K562 (cell line): ENCODE results near the gene MVD. TPM values are rescaled to one million over a fixed set of nuclear protein-coding genes. Genes with fewer than 3 reads are reported as not detected.

Source experiments
- CBFA2T2 ChIP-seq: fragments of 450-650 bp; conservative IDR thresholded peaks from 2 replicates; pipeline ENCODE4 v1.6.1; 2017; ENCODE audit warnings: mild to moderate bottlenecking
- HCFC1 ChIP-seq: IDR thresholded peaks from 2 replicates; pipeline ENCODE4 v1.6.1; 2012; ENCODE audit warnings: low read depth, low read length, improper control_type of control experiment
- MYNN ChIP-seq, 2 experiments: sonication (generic); formaldehyde crosslinking in 1 of 2; IDR thresholded peaks; 2 replicates each; pipeline versions ENCODE4 v1.5.0 to v1.6.1; 2016 to 2020; ENCODE audit warnings: antibody characterized with exemption in 1 of 2, missing genetic modification reagents in 1 of 2
- NRF1 ChIP-seq, 2 experiments: fragments of 450-650 bp; IDR thresholded peaks in 1 of 2; conservative IDR thresholded peaks in 1 of 2; 2 replicates each; pipeline ENCODE4 v1.6.1; 2014; ENCODE audit warnings: mild to moderate bottlenecking in 2 of 2
- RBM14 ChIP-seq: fragments of 200-400 bp; formaldehyde crosslinking; IDR thresholded peaks from 2 replicates; pipeline ENCODE4 v1.6.1; 2018; ENCODE audit warnings: low read depth, mild to moderate bottlenecking, low read length, moderate library complexity, borderline replicate concordance; ENCODE audit not compliant: insufficient read depth
- RCOR1 ChIP-seq, 2 experiments: IDR thresholded peaks; 2 replicates each; pipeline ENCODE4 v1.6.1; 2012; ENCODE audit warnings: low read depth in 2 of 2, low read length in 2 of 2, borderline replicate concordance in 1 of 2, improper control_type of control experiment in 1 of 2
- ZBTB7A ChIP-seq: IDR thresholded peaks from 2 replicates; pipeline ENCODE4 v1.6.1; 2011; ENCODE audit warnings: low read depth, mild to moderate bottlenecking, low read length, moderate library complexity, borderline replicate concordance; ENCODE audit not compliant: control insufficient read depth
- polyA plus RNA-seq, 8 experiments: library from polyadenylated mRNA; depleted of rRNA in 4 of 8; stranded (reverse) in 5 of 8; unstranded in 3 of 8; fragments of >200 nt; fragmentation: Nextera tagmentation in 2 of 8; fragmentation: Illumina TruSeq in 1 of 8; extraction: Ambion mirVana in 2 of 8; extraction: Trizol in 1 of 8; gene quantifications; 2 replicates each; pipeline versions ENCODE4 v1.2.1 to v1.2.3, GENCODE V29; 2011 to 2014; ENCODE audit warnings: inconsistent platforms in 1 of 8, missing spikeins in 1 of 8
- total RNA-seq, 7 experiments: library from RNA; depleted of rRNA in 6 of 7; stranded (reverse); fragments of >200 nt in 6 of 7; fragmentation: Illumina TruSeq in 2 of 7; extraction: Trizol in 2 of 7; gene quantifications; 2 replicates each; pipeline versions ENCODE4 v1.2.1 to v1.2.3, GENCODE V29; 2011 to 2021; ENCODE audit warnings: low replicate concordance in 1 of 7
- TF ChIP-seq, protein P1 (sequence below), 2 experiments: fragments of 450-650 bp; formaldehyde crosslinking in 1 of 2; IDR thresholded peaks; 2 replicates each; pipeline versions ENCODE4 v1.4.0 to v1.6.1; 2014 to 2020; ENCODE audit warnings: mild to moderate bottlenecking in 2 of 2, borderline replicate concordance in 1 of 2, low read depth in 1 of 2
- TF ChIP-seq, protein P2 (sequence below): conservative IDR thresholded peaks from 2 replicates; pipeline ENCODE4 v1.6.1; 2011; ENCODE audit warnings: low read depth, mild to moderate bottlenecking, low read length; ENCODE audit not compliant: control insufficient read depth
- TF ChIP-seq, protein P3 (sequence below): sonication (generic); formaldehyde crosslinking; IDR thresholded peaks from 2 replicates; pipeline ENCODE4 v1.8.0; 2022; ENCODE audit warnings: missing genetic modification reagents, mild to moderate bottlenecking, moderate library complexity, borderline replicate concordance
- TF ChIP-seq, protein P4 (sequence below), 2 experiments: fragments of 450-650 bp; IDR thresholded peaks; 2 replicates each; pipeline ENCODE4 v1.6.1; 2016

Gene MVD
- total and polyA plus RNA-seq, 9 of the 15 experiments (the other 6 are each of a cell fraction or from before 2014, with no cell fraction given), result 12.2 to 141 (median 45.3) TPM

DNA sequence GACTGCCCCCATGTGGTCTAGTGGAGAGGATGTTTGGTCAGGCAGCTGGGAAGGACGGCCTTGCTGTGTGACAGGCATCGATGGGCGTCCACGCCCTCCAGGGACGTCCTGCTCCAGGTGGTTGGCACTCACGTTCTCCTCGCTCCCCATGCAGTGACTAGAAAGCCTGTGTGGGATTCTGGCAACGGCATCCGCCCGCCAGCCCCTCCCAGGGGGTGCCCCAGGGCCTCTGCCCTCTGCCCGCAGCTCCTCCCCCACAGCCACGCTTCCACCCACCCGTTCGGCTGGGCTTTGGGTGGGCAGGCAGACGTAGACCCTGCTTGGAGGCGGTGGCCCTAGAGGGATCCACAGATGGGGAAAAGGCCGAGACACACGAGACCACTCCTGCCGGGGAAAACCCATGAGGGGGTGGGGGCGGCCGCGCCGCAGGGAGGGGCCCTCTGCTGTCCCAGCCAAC is 29.2 kb downstream of the MVD start (continued):
- TF ChIP-seq, protein P1, sequence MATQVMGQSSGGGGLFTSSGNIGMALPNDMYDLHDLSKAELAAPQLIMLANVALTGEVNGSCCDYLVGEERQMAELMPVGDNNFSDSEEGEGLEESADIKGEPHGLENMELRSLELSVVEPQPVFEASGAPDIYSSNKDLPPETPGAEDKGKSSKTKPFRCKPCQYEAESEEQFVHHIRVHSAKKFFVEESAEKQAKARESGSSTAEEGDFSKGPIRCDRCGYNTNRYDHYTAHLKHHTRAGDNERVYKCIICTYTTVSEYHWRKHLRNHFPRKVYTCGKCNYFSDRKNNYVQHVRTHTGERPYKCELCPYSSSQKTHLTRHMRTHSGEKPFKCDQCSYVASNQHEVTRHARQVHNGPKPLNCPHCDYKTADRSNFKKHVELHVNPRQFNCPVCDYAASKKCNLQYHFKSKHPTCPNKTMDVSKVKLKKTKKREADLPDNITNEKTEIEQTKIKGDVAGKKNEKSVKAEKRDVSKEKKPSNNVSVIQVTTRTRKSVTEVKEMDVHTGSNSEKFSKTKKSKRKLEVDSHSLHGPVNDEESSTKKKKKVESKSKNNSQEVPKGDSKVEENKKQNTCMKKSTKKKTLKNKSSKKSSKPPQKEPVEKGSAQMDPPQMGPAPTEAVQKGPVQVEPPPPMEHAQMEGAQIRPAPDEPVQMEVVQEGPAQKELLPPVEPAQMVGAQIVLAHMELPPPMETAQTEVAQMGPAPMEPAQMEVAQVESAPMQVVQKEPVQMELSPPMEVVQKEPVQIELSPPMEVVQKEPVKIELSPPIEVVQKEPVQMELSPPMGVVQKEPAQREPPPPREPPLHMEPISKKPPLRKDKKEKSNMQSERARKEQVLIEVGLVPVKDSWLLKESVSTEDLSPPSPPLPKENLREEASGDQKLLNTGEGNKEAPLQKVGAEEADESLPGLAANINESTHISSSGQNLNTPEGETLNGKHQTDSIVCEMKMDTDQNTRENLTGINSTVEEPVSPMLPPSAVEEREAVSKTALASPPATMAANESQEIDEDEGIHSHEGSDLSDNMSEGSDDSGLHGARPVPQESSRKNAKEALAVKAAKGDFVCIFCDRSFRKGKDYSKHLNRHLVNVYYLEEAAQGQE (IDR thresholded peaks at IDR 0.05; ENCODE audit: borderline replicate concordance), result peak; percentile 14; the same call in 1 of the 2 replicates
- TF ChIP-seq, protein P1 (CRISPR knock-in tag; IDR thresholded peaks at IDR 0.05; ENCODE audit: low read depth), result no peak
- 0 out of 2 replicates have a peak, but pooled peaks have one; percentile 41 for TF ChIP-seq RBM14
- TF ChIP-seq, protein P2, sequence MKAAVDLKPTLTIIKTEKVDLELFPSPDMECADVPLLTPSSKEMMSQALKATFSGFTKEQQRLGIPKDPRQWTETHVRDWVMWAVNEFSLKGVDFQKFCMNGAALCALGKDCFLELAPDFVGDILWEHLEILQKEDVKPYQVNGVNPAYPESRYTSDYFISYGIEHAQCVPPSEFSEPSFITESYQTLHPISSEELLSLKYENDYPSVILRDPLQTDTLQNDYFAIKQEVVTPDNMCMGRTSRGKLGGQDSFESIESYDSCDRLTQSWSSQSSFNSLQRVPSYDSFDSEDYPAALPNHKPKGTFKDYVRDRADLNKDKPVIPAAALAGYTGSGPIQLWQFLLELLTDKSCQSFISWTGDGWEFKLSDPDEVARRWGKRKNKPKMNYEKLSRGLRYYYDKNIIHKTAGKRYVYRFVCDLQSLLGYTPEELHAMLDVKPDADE, result 0 out of 2 replicates have a peak, but pooled peaks have one; percentile 35
- TF ChIP-seq RCOR1 (IDR thresholded peaks at IDR 0.05; ENCODE audit: borderline replicate concordance in 1 of 2, low read depth in 2 of 2, low read length in 2 of 2), result 0 out of 4 replicates have a peak, but pooled peaks of 1 of the 2 experiments have one; percentile 53
- TF ChIP-seq NRF1 (conservative IDR thresholded peaks at IDR 0.05 in 1 of 2, IDR thresholded peaks at IDR 0.05 in 1 of 2), result no peak
- TF ChIP-seq, protein P3, sequence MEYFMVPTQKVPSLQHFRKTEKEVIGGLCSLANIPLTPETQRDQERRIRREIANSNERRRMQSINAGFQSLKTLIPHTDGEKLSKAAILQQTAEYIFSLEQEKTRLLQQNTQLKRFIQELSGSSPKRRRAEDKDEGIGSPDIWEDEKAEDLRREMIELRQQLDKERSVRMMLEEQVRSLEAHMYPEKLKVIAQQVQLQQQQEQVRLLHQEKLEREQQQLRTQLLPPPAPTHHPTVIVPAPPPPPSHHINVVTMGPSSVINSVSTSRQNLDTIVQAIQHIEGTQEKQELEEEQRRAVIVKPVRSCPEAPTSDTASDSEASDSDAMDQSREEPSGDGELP (CRISPR knock-in tag), result peak; percentile 85
- TF ChIP-seq, protein P4, sequence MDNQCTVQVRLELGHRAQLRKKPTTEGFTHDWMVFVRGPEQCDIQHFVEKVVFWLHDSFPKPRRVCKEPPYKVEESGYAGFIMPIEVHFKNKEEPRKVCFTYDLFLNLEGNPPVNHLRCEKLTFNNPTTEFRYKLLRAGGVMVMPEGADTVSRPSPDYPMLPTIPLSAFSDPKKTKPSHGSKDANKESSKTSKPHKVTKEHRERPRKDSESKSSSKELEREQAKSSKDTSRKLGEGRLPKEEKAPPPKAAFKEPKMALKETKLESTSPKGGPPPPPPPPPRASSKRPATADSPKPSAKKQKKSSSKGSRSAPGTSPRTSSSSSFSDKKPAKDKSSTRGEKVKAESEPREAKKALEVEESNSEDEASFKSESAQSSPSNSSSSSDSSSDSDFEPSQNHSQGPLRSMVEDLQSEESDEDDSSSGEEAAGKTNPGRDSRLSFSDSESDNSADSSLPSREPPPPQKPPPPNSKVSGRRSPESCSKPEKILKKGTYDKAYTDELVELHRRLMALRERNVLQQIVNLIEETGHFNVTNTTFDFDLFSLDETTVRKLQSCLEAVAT (IDR thresholded peaks at IDR 0.05), result peak in 1 of 2 experiments; percentile 75; a peak in 2 of 4 replicates
- 0 out of 2 replicates have a peak, but pooled peaks have one; percentile 37 for TF ChIP-seq HCFC1
- peak; percentile 41; the same call in 1 of the 2 replicates for TF ChIP-seq MYNN (IDR thresholded peaks at IDR 0.05)
- TF ChIP-seq MYNN (CRISPR knock-in tag; IDR thresholded peaks at IDR 0.05), result no peak
- peak; percentile 25; the same call in 1 of the 2 replicates for TF ChIP-seq ZBTB7A
- no peak for TF ChIP-seq CBFA2T2
